ENCODE measurements around the gene APOD.
"Not testable (repeated sequence)": the region's sequence is repeated elsewhere in the genome, so short reads cannot be mapped to it uniquely, and the experiment has no call there.

The APOD gene

DNA sequence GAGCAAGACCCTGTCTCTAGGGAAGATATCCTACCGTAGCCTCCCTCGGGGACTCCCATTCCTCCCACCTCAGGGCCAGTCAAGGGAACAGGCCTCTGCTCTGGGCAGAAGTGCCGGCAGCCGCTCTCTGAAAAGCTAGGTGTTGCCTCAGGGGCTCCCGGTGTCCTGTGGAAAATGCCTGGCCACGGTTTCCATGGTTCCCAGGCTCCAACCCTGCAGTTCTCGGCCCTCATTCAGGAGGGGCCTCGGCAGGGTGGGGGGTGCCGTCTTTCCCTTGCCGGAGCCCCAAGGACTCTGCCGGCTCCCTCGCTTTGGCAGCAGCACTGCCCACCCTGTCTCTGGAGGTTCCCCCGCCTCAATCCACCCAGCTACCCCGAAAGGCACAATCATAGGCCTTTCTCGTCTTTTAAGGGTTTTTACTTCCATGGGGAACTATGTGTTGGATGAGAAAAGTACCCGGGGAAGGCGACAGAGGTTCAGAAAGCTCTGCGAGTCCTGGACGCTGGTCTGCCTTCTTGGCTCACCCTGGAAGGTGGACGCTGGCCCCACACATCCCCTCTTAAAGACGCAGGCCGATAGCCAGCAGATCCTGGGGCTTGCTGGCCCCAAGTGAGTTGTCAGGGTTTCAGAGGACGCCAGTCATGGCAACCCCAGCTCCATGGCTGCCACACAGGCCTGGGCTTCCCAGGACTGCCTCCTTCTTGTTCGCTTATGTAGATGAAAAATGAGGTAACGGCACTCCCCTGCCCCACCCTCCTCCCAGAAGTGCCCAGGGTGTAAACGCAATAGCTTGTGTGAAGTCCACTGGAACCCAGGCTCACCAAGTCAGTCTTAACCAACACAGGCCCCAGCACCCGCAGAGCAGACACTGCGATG, 34.3 kb upstream of the APOD start:
- not testable (repeated sequence) for DNase-seq

DNA sequence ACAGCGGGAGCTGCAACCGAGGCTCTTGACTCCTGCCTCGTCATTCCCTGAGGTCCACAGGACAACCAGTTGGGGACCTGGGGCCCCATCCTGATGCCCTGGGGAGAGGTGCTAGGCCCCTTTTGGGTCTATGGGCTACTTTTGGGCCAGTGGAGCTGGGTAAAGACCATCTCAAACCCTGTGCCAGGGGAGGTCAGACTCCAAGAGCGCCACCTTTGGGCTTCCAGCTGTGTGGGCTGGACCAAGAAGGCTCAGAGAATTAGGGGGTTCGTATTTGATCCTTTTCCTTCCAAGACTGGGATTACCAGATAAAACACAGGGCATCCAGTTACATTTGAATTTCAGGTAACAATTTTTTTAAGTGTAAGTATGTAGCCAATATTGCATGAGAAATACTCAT, 33.4 kb upstream of the APOD start:
- not testable (repeated sequence) for DNase-seq

DNA sequence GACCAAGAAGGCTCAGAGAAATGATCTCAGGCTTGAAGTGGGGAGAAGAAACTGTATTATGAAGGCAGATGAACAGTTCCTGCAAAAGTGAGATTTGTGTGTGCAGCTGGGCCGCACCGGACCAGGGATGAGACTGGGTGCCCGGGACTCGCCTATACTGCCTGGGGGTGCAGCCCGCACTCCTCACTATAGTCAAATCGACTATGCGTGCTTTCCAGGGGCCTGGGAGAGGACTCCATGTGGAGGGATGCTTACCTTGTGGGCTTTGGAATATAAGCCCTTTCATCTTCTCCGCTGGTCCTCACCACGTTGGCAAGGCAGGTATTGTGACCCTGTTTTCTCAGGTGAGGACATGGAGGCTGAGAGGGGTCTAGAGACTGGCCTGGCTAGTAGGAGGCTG, 32.9 kb upstream of the APOD start:
- no peak for DNase-seq

DNA sequence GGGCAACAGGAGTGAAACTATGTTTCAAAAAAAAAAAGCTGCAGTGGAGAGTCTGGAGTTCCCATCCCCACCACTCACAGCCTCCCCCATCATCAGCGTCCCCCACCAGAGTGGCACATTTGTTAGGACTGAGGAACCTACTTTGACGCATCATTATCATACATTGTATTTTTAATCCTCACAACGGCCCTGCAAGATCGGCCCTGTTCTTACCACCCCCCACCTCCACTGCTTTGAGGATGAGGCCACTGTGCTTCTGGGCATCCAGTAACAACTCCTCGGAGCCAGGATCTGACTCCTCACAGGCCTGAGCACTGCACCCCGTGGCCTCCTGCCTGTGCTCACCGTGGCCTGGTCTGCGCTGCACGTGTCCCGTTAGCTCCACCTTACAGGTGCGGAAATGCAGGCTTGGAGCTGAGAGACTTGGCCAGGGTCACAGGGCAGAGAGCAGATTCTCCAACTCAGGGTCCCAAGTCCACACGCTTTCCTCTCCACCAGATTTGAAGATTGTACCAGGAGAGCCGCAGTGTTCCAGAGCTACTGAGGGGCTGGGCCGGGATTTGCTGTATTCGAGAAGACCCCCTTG, 32.3 kb upstream of the APOD start:
- not testable (repeated sequence) for DNase-seq

DNA sequence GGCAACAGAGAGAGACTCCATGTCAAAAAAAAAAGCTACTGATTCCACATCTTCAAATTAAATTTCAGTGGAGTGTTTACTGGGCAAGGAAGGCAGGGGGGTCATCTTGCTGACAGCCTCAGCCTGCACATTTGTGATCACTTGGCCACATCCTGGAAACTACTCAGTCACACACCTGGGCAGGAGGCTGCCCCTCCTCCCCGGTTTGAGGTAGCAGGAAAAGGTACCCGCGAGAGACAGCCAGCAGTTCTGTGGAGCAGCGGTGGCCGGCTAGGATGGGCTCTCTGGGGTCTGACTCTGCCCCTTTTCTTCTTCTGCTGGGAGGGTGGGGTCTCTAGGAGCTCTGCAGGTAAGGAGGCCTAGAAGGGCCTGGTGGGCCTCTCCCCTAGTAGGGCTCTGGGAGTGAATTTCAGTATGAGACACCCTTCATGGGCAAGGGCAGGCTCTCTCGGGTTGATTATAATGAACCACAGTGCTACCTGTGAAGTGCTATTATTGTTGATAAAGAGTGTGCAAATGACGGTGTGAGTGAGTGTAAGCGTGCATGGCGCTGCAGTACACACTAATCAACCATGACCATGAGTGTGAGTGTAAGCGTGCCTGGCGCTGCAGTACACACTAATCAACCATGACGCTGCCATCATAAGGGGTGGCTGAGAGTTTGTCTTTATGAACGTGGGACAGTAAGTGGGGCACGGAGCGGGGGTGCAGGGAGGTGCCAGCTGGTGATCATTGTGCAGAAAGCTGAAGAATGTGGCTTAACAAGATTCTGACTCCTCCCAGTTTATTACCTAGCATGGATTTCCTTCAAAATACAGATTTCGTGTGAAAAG, 31.1 kb upstream of the APOD start:
- not testable (repeated sequence) for DNase-seq

DNA sequence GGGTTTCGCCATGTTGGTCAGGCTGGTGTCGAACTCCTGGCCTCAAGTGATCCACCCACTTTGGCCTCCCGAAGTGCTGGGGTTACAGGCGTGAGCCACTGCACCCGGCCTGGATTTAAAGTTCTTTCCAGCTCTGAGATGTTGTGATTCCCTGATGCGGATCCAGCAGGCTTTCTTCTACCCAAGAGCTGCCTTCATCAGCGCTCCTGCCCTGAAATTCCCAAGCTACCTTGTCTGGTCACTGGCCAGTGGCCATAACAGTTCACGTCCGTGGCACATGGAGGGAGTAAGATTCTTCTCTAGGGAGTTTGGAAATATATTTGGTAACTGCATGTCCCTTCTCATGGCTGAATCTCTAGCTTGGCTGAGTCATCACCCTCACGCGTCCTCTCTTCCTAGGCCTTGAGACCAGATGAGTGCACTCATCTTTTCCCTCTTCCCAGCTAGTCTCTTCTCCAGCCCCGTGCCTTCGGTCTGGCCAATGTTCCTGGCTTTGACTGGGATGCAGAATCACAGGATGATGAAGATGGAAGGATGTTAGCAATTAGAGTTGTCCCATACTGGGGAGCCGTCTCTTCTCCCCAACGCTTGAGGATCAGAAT, 29.8 kb upstream of the APOD start:
- no peak for DNase-seq

DNA sequence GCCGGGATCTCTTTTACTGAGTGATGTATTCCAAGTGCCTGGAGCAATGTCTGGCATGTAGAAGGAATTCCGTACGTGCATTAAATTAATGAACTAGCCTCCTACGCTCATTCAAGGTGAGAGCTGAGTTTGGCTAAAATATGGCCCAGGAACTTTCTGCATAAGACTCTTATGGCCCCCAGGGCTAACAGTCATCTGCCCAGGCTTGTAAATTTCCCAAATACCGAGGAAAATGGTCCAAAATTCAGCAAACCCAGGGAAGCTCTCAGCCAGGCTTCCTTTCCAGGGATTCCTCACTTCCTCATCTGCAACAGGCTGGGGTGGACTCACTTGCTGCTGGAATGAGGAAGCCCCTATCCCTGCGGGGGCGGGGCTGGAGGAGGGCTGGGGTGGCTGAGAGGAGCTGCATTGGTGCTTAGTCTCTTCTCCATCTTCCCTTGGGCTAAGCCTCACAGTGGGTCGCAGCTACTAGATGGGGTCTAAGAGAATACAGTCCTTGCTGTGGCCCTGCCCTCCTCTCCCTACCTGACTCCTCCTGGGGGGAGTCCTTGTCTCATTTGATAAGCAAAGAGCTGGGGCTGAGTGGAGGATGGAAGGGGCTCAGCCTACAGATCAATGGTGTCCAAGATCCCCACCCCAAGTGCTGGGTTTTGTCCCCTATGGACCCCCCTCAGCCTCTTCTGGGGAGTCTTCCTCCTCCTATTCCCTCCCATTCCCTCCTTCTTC, 28.5 kb upstream of the APOD start:
- DNase-seq, result no peak

DNA sequence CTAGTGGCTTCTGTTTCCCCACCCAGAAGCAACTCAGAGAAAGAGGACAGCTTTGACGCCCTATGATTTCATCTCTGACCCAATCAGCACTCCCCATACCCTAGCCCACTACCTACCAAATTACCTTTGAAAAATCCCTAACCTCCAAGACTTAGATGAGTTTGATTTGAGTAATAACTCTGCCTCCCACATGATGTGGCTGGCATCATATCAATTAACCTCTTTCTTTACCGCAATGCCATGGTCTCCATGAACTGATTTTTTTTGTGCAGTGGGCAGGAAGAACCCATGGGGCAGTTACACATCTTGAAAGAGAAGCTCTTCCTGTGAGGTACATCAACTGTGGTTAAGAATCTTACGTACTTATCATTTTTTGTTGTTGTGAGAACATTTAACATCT, 25.5 kb upstream of the APOD start:
- no peak for DNase-seq

DNA sequence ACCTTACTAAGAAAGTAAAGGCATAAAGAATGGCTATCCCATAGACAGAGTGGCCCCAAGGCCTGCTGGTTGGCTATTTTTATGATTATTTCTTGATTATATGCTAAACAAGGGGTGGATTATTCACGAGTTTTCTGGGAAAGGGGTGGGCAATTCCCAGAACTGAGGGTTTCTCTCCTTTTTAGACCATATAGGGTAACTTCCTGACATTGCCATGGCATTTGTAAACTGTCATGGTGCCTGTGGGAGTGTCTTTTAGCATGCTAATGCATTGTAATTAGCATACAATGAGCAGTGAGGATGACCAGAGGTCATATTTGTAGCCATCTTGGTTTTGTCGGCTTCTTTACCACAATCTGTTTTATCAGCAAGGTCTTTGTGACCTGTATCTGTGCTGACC, 18.0 kb upstream of the APOD start:
- DNase-seq, result not testable (repeated sequence)

DNA sequence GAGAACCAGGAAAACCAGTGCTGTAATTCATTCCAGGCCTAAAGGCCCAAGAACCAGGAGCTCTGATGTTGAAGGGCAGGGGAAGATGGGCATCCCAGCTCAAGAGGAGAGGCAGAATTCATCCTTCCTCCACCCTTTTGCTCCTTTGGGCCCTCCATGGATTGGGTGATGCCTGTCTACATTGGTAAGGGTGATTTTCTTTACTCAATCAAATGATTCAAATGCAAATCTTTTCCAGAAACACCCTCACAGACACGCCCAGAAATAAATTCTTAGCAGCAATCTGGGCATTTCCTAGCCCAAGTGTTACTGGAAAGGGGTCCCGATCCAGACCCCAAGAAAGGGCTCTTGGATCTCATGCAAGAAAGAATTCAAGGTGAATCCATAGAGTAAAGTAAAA, 17.6 kb upstream of the APOD start:
- DNase-seq, result no peak

DNA sequence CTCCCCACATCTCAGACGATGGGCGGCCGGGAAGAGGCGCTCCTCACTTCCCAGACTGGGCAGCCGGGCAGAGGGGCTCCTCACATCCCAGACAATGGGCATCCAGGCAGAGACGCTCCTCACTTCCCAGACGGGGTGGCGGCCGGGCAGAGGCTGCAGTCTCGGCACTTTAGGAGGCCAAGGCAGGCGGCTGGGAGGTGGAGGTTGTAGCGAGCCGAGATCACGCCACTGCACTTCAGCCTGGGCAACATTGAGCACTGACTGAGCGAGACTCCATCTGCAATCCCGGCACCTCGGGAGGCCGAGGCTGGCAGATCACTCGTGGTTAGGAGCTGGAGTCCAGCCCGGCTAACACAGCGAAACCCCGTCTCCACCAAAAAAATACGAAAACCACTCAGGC, 16.2 kb upstream of the APOD start:
- DNase-seq, result not testable (repeated sequence)

DNA sequence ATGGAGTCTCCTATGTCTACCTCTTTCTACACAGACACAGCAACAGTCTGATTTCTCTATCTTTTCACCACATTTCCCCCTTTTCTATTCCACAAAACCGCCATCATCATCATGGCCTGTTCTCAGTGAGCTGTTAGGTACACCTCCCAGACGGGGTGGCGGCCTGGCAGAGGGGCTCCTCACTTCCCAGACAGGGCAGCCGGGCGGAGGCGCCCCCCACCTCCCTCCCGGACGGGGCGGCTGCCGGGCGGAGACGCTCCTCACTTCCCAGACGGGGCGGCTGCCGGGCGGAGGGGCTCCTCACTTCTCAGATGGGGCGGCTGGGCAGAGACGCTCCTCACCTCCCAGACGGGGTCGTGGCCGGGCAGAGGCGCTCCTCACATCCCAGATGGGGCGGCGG, 15.8 kb upstream of the APOD start:
- DNase-seq, result not testable (repeated sequence)

DNA sequence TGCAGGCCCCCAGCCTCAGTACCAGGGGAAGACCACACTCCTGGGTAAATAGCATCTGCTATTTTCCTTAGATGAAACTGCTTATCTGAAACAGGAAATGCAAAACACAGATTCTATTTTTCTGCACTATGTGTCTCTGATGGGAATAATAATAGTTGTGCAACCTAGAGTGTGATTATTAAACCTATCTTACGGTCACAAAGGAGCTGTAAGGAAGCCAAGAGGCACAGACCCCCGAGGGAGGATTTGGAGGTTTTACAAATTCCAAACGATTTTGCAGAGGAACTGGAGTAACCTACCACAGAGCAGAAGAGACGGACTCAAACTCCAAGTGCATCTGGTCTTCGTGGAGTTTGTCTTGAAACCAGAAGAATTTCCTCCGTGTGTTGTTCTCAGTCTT, 14.1 kb upstream of the APOD start:
- no peak for DNase-seq

DNA sequence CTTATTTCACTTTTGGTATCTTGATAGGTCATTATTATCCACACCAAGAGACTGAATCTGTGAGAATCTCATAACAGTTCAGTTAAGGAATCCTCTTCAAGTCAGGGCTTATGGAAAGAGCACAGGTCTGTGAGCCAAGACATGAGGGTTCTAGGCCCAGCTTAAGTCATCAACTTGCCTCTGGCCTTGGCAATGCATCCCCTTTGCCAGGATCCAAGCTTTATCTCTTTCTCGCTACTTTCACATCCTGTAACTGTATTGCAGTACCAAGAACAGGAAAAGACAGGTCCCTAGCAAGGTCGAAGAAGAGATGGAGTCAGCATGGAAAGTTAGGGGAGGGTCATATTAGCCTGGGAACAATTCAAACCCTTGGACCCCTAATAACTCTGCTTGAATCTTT, 13.5 kb upstream of the APOD start:
- DNase-seq, result no peak

DNA sequence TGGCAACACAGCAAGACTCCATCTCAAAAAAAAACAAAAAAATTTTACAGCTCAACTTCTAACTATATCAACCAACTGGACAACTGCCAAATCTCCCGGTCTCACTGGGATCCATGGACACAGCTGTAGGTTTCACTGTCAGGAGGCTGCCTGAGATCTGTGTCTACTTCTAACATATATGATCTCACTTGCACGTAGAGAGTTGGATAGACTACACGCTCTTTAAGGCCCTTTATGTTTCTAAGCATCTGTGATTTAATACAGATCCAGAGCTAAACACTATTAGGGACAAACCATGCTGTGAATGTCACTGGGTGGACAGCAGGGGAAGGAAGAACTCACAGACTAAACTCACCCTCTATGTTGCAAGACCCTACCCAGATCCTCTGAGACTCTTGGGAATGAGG, 13.0 kb upstream of the APOD start:
- no peak for DNase-seq

DNA sequence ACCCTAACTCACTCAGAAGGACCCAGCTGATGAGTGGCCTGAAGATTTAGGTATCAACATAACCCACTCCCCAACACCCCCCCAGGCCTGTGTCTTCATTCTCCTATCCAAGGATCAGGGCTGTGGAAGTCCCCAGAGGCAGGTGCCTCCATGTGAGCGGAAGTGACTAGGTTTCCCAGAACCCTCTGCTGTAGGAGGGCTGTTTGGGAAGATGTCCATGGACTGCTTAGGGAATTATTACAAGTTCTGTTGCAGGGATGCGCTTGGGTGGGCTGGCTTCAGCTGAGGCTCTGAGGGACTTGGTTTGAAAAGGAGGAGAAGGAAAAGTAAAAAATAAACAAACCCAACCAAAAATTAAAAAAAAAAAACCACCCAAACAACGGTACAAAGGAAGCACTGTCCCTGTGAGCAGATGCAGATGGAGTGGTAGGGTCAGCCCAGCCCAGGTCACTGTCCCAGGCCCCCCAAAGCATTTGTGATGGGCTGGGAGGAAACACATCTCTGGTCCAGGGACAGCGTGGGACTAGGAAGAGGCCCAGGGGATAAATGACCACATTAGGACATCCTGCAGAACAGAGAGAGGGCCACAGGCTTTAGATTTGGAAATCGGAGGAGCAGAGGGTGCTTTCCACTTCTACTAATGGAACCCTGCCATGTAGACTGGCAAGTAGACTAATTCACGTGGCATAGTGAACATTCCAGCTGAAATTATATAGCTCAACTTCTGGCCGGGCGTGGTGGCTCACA, 12.2 kb upstream of the APOD start:
- no peak for DNase-seq

DNA sequence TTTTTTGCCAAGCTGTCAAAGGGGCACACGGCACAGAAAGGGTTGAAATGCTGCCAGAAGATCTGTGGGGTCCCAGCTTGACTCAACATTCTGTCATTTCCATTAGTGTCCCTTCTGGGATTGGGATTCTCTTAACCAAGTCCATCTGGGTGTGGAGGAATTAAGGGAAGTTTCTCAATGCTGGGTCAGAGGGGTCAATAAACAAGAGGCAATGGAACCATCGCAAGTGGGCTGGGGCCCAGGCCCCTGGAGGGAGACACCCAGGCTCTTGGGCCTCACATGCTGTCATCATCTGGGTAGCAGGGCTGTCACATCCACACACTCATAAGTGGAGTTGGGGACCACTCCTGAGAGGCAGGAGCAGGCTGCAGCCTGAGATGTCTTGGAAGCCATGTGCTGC, 8.1 kb upstream of the APOD start:
- DNase-seq, result no peak

DNA sequence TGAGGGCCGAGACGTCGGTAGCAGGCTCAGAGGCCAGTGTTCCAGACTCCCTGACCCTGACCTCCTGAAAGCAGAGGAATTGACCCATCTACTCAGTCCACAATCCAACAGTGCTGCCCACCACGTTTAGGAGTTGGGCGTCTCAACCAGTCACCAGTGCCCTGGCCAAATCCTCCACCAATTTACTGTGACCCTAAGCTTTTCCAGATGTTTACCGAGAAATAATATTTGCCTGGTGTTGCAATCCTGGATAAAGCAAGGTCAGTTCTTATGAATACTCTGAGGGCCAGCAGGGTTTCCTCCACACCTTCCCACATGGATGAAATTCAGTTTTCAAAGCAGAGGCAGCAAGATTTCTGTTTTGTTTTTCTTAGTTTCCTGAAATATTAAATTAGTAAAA, 7.5 kb upstream of the APOD start:
- no peak for DNase-seq

DNA sequence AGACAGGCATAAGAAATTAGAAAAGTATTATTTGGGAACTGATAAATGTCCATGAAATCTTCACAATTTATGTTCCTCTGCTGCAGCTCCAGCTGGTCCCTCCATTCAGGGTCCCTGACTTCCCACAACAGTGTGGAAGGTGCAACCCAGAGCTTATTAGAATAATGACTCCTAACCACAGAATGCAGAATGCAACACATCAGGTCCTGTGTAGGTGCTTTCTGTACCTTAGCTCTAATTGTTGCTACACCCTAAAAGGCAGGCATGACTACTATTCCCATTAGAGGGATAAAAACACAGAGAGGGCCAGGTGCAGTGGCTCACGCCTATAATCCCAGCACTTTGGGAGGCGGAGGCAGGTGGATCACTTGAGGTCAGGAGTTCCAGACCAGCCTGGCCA, 6.6 kb upstream of the APOD start:
- DNase-seq, result not testable (repeated sequence)

DNA sequence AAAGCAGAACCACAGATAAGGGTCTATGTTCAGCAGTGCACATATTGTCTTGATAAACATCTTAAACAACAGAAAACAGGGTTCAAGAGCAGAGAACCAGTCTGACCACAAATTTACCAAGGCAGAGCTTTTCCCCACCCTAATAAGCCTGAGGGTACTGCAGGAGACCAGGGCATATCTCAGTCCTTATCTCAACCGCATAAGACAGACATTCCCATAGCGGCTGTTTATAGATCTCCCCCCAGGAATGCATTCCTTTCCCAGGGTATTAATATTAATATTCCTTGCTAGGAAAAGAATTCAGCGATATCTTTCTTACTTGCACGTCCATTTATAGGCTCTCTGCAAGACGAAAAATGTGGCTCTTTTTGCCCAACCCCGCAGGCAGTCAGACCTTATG, 6.1 kb upstream of the APOD start:
- not testable (repeated sequence) for DNase-seq

DNA sequence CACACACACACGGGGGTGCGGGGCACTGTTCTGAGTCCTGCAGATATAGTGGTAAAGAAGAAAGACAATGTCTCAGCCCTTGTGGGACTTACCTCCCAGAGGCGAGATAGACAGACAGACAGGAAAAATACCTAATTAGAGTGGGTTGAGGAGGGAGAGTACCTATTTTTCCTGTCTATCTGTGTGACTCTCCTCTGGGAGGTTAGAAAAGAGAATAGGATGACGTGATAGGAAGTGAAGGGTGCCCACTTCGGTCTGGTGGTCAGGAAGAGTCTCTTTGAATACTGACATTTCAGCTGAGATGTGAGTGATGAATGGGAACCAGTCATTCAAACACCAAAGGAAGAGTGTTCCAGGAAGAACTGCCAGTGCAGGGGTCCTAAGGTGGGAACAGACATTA, 4.1 kb upstream of the APOD start:
- DNase-seq, result no peak

DNA sequence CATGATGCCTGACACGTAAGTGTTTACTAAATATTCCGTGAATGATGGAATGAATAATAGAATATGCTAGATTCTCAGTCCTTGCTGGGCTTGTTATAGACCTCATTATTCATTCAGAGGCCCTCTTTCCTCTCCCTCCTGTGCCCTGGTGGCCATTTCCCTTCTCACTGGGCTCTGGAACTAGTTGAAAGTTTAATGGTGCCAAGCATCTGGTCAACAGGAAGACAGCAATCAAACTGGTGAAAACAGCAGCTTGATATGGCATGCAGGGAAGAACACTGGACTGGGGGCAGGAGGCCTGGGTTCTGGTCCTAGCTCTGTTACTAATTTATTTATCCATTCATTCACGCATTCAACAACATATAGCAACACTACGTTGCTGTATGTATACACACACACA, 3.7 kb upstream of the APOD start:
- no peak for DNase-seq

Data from NCI-H1092 (cell line).